Aorta (tissue), 5 donors: ENCODE measurements around the gene ZBTB17. TPM values are rescaled to one million over a fixed set of nuclear protein-coding genes. Genes with fewer than 3 reads are reported as not detected.
"Not testable (repeated sequence)": the region's sequence is repeated elsewhere in the genome, so short reads cannot be mapped to it uniquely, and the experiment has no call there.

Experiments used
- ATAC-seq: fragments of 200-7000 bp; cut with Tn5 transposase; one replicate; pipeline ENCODE4 v1.9.1; 2022; ENCODE audit warnings: moderate library complexity; ENCODE audit not compliant: low FRiP score
- DNase-seq, 2 donors: peaks; one replicate each; pipeline ENCODE4 v3.0.0-alpha.2; 2020
- H3K27ac ChIP-seq, 2 donors: one replicate each; pipeline ENCODE4 v1.5.1; 2013; ENCODE audit warnings: low read length in 2 of 2, mild to moderate bottlenecking in 2 of 2, moderate library complexity in 2 of 2, control low read depth in 1 of 2, inconsistent platforms in 1 of 2, low read depth in 1 of 2
- H3K27me3 ChIP-seq, 2 donors: one replicate each; pipeline ENCODE4 v1.6.1; 2013; ENCODE audit warnings: control low read depth in 1 of 2, low read length in 1 of 2, mild to moderate bottlenecking in 1 of 2, moderate library complexity in 1 of 2; ENCODE audit not compliant: insufficient read depth in 2 of 2, control insufficient read depth in 1 of 2
- H3K36me3 ChIP-seq, 2 donors: one replicate each; pipeline ENCODE4 v1.6.1; 2013; ENCODE audit warnings: control low read depth in 1 of 2, low read length in 1 of 2, mild to moderate bottlenecking in 1 of 2; ENCODE audit not compliant: insufficient read depth in 2 of 2, control insufficient read depth in 1 of 2
- H3K4me1 ChIP-seq, 2 donors: one replicate each; pipeline ENCODE4 v1.6.1; 2013; ENCODE audit warnings: low read length in 2 of 2, control low read depth in 1 of 2, mild to moderate bottlenecking in 1 of 2, moderate library complexity in 1 of 2; ENCODE audit not compliant: insufficient read depth in 2 of 2, control insufficient read depth in 1 of 2
- H3K4me3 ChIP-seq, 2 donors: one replicate each; pipeline ENCODE4 v1.5.1; 2013; ENCODE audit warnings: low read length in 2 of 2, control low read depth in 1 of 2, mild to moderate bottlenecking in 1 of 2
- H3K9me3 ChIP-seq: one replicate; pipeline ENCODE4 v1.6.1; 2013; ENCODE audit warnings: mild to moderate bottlenecking, low read length; ENCODE audit not compliant: control insufficient read depth
- WGBS, 2 donors: extraction: QIAGEN DNeasy Blood & Tissue Kit; methylation state at CpG; one replicate each; pipeline ENCODE4 v1.1.7; 2013; 5-methylcytosine and 5-hydroxymethylcytosine counted together
- intact Hi-C, 2 donors: fragments of 100-400 bp; cut with DNase I; formaldehyde crosslinking; loops; one replicate each; pipeline versions ENCODE4 v1.14.2 to v1.15.0; 2022
- long read RNA-seq, 2 donors: library from polyadenylated mRNA; unstranded; transcript quantifications; one replicate each; pipeline ENCODE4 v2.0.0, GENCODE V29; 2020 to 2021
- polyA plus RNA-seq, 2 donors: library from polyadenylated mRNA; stranded (reverse); fragments of 200-250 nt; gene quantifications; one replicate each; pipeline ENCODE4 v1.2.3, GENCODE V29; 2013
- total RNA-seq, 2 donors: library from RNA; stranded (reverse); fragmentation: NEBNext Ultra II Directional; extraction: Animal tissue kit (Norgen Biotek cat#: 25700); gene quantifications; one replicate each; pipeline ENCODE4 v1.2.1, GENCODE V29; 2021
- donor health status: healthy with polysubstance abuse.
- donor health status: Bipolar disorder and iron deficiency.
- donor health status: DM: no; HTN: no; CAD: no.
- donor health status: DM: no; HTN: no; CAD: no.
- donor health status: DM: yes; HTN: yes; CAD: no.

ZBTB17 gene
- total RNA-seq (10 to 100 TPM; 42.3 to 55.5 TPM), polyA plus RNA-seq (100 to 1,000 TPM in 1 of 2 donors, 10 to 100 TPM in 1; 15.0 to 134 TPM)
- long read RNA-seq, donor 1, transcript ZBTB17-202 (16 exons, 2,745 nt), result major isoform, 47 of 128 reads
- long read RNA-seq, donor 1, partial matches to known transcripts, result 36 of 128 reads
- long read RNA-seq, donor 1, other reads (novel, unspliced or antisense), result 42 of 128 reads
- long read RNA-seq, donor 2, transcript ZBTB17-202 (16 exons, 2,745 nt), result major isoform, 5 of 26 reads
- long read RNA-seq, donor 2, partial matches to known transcripts, result 10 of 26 reads
- long read RNA-seq, donor 2, other reads (novel, unspliced or antisense), result 8 of 26 reads

DNA sequence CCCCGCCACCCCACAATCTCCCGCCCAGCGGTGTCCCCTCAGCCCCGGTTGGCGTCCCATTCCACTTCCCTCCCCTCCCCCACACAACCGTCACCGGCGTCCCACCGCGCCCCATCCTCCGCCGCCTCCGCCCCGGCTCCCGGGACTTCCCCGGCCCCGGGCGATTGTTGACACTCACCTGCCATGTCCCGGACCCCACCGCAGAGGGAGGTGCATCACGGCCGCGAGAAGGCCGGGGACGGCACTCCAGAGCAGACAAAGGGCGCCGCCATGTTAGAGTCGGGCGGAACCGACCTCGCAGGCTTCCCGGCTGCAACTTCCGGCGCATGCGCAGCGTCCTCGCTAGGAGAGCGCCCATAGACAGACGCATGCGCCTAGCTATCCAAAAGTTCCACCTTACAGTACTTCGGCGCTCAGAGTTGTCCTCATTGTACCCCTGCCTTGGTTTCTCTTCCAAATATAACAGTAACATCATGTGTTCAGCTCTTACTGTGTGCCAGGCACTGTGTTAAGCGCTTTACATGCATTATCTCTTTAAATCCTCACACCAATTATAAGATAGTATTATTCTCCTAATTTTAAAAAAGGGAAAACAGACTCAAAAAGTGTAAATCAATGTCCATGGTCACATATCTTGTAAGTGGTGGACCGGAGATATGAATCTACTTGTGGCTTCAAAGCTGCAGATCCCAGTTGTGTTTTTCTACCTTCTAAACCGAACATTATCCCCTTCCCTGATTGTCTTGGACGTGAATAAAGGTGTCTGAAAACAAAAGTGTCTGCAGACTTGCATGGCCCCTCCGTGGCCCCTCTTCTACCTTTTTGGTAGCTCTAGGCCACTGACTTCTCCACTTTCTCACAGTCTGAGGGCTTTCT is at the start of gene ZBTB17:
ZBTB17 (minus strand) TSS at position 297 of the 876 bp plus-strand sequence. CDS start 27,606 bp downstream, outside the sequence.
- peak; percentile 99 for ATAC-seq
- WGBS, 2 donors, result 8 to 9% methylated on average over 35 to 47 of the region's 47 CpGs
- peak; percentile 97 to 99 for DNase-seq
- H3K27me3 ChIP-seq, result no peaks in the 10 kb centered on the region
- H3K9me3 ChIP-seq, result no peaks in the 10 kb centered on the region
- H3K27ac ChIP-seq, result peak within 1 kb of the TSS in 1 of 2 donors; percentile 59
- intact Hi-C loops, result no loop called here
- peaks cover 0 to 4% of the 10 kb centered on the region in 2 donors for H3K36me3 ChIP-seq
- peak within 1 kb of the TSS; percentile 67 to 80 for H3K4me3 ChIP-seq
- H3K4me1 ChIP-seq, result peaks cover 0 to 5% of the 10 kb centered on the region in 2 donors

- WGBS, 2 donors, result 71 to 75% methylated on average over 7 of the region's 7 CpGs
- no peak for ATAC-seq
- peaks cover 0 to 2% of the 10 kb centered on the region in 2 donors for H3K4me1 ChIP-seq
These were observed 47.3 kb upstream of the ZBTB17 start for GRCh38 chr1:16023050-16023653.

DNA sequence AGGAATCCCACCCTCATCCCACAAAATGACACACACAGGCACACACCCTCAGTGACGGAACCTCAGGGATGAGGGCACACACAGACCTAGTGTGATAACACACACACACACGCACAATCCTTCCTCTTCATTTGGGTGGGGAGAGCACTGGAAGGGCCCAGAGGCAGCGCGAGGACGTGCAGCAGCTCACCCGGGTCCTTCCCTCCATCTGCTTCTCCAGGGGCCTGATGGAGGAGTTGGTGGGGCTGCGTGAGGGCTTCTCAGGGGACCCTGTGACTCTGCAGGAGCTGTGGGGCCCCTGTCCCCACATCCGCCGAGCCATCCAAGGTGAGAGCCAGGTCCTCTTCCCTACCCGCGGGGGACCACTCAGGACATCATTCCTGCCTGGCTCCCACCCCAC is 46.5 kb upstream of the ZBTB17 start:
- H3K36me3 ChIP-seq, result no peaks in the 10 kb centered on the region
- 83 to 91% methylated on average over 10 to 11 of the region's 11 CpGs for WGBS, 2 donors
- no peak overlapping the region for H3K4me3 ChIP-seq
- intact Hi-C loops, result no loop called here
- ATAC-seq (no peak), DNase-seq (no peak)
- no peak overlapping the region for H3K27ac ChIP-seq
- no peaks in the 10 kb centered on the region for H3K9me3 ChIP-seq
- H3K27me3 ChIP-seq, result no peaks in the 10 kb centered on the region
- peaks cover 0 to 2% of the 10 kb centered on the region in 2 donors for H3K4me1 ChIP-seq

More at GRCh38 chr1:16023050-16023653, 47.3 kb upstream of the ZBTB17 start:
- H3K27ac ChIP-seq, result no peak overlapping the region
- no peaks in the 10 kb centered on the region for H3K36me3 ChIP-seq
- no peak for DNase-seq
- no peaks in the 10 kb centered on the region for H3K27me3 ChIP-seq
- intact Hi-C loops, result no loop called here
- H3K9me3 ChIP-seq, result no peaks in the 10 kb centered on the region
- no peak overlapping the region for H3K4me3 ChIP-seq

- Histone ChIP-seq H3K4me1 (peaks cover 0 to 2% of the 10 kb centered on the region in 2 donors), H3K9me3 (no peaks in the 10 kb centered on the region), H3K4me3 (no peak within 1 kb of the TSS), H3K36me3 (no peaks in the 10 kb centered on the region), H3K27me3 (no peaks in the 10 kb centered on the region), H3K27ac (no peak within 1 kb of the TSS)
- ATAC-seq (no peak), DNase-seq (no peak)
- intact Hi-C loops, result no loop called here
- 65 to 71% methylated on average over 6 of the region's 6 CpGs for whole genome bisulfite sequencing, 2 donors
These were observed 45.8 kb upstream of the ZBTB17 start, which contains the start of gene CLCNKA for GRCh38 chr1:16021681-16022080. CLCNKA (plus strand) TSS chr1:16022036; CDS start chr1:16022620, 584 bp downstream.

- ATAC-seq, intact Hi-C loops, DNase-seq, H3K27ac ChIP-seq, H3K36me3 ChIP-seq, H3K27me3 ChIP-seq, H3K9me3 ChIP-seq, H3K4me3 ChIP-seq, H3K4me1 ChIP-seq: not testable (repeated sequence)
- WGBS, 2 donors, result 89 to 92% methylated on average over 9 of the region's 9 CpGs
These were observed 45.0 kb upstream of the ZBTB17 start for GRCh38 chr1:16020878-16021277.

GRCh38 chr1:16020325-16020724 is 44.4 kb upstream of the ZBTB17 start:
- no peaks in the 10 kb centered on the region for H3K27me3 ChIP-seq
- no peak for ATAC-seq
- H3K36me3 ChIP-seq, result no peaks in the 10 kb centered on the region
- no peak for DNase-seq
- H3K9me3 ChIP-seq, result no peaks in the 10 kb centered on the region
- intact Hi-C loops, result no loop called here
- 60 to 61% methylated on average over 6 of the region's 6 CpGs for WGBS, 2 donors
- no peak overlapping the region for H3K4me3 ChIP-seq
- peak overlapping the region; percentile 68 to 82 for H3K27ac ChIP-seq
- peaks cover 0 to 2% of the 10 kb centered on the region in 2 donors for H3K4me1 ChIP-seq

GRCh38 chr1:16019644-16020277 is 43.9 kb upstream of the ZBTB17 start:
- 3 to 12% methylated on average over 9 of the region's 9 CpGs for WGBS, 2 donors
- ATAC-seq, result no peak
- intact Hi-C loops, result no loop called here
- Histone ChIP-seq H3K36me3 (no peaks in the 10 kb centered on the region), H3K4me3 (no peak overlapping the region), H3K27ac (peak overlapping the region; percentile 68 to 99), H3K9me3 (no peaks in the 10 kb centered on the region), H3K4me1 (peaks cover 0 to 2% of the 10 kb centered on the region in 2 donors), H3K27me3 (no peaks in the 10 kb centered on the region)
- DNase-seq, result peak; percentile 80 to 85
